Endothelial cell of umbilical vein (primary cell): Measurements from ENCODE around the gene DNAH10. TPM values are rescaled to one million over a fixed set of nuclear protein-coding genes. Genes with fewer than 3 reads are reported as not detected.

Experiments used
- BruUV-seq: library from RNA; stranded (reverse); fragments of 400-500 nt; replicated peaks from 2 replicates; lab custom pipeline; 2021; lab: Mats Ljungman, UMichigan
- CTCF ChIA-PET: fragments of 300-600, 350-600 bp; sonication (Branson Sonifier 250); formaldehyde crosslinking; loops from one replicate; lab custom pipeline; 2021; ENCODE audit warnings: antibody characterized with exemption, inconsistent platforms; lab: Charles Lee
- POLR2A ChIA-PET: fragments of 300-600, 350-600 bp; sonication (Branson Sonifier 250); formaldehyde crosslinking; loops from one replicate; lab custom pipeline; 2021; ENCODE audit warnings: antibody characterized with exemption, inconsistent platforms; lab: Charles Lee
- DNase-seq: peaks from one replicate; pipeline ENCODE4 v3.0.0-alpha.2; 2011; ENCODE audit warnings: low read depth, low spot score
- FAIRE-seq: peaks from 2 replicates; lab custom pipeline; 2011; peaks lifted over from hg19 to GRCh38; lab: Jason Lieb, UNC
- H2AFZ ChIP-seq: 2 replicates; pipeline ENCODE4 v1.6.0; 2012; ENCODE audit warnings: low read depth, low read length, control low read depth, inconsistent platforms
- H3K27ac ChIP-seq: 2 replicates; pipeline ENCODE4 v1.5.1; 2011; ENCODE audit warnings: low read depth, mild to moderate bottlenecking, control low read depth, low read length, moderate library complexity; ENCODE audit not compliant: insufficient read depth
- H3K27me3 ChIP-seq, 2 experiments: 2 replicates each; pipeline versions ENCODE4 v1.6.0 to v1.6.1; 2011; ENCODE audit warnings: low read length in 2 of 2, mixed read lengths in 1 of 2; ENCODE audit not compliant: control insufficient read depth in 2 of 2, insufficient read depth in 2 of 2
- H3K36me3 ChIP-seq, 2 experiments: 2 replicates in 1 of 2; 3 replicates in 1 of 2; pipeline ENCODE4 v1.5.1; 2011; ENCODE audit warnings: low read length in 2 of 2, mild to moderate bottlenecking in 1 of 2, moderate library complexity in 1 of 2; ENCODE audit not compliant: control insufficient read depth in 2 of 2, insufficient read depth in 2 of 2; ENCODE audit errors: extremely low read depth in 1 of 2
- H3K4me1 ChIP-seq: 3 replicates; pipeline ENCODE4 v1.5.1; 2011; ENCODE audit warnings: mild to moderate bottlenecking, low read length; ENCODE audit not compliant: control insufficient read depth, insufficient read depth; ENCODE audit errors: extremely low read depth
- H3K4me2 ChIP-seq: 2 replicates; pipeline ENCODE4 v1.6.1; 2011; ENCODE audit warnings: low read length, control low read depth, mixed read lengths; ENCODE audit not compliant: insufficient read depth
- H3K4me3 ChIP-seq, 3 experiments: fragments of 200-600 bp in 1 of 3; sonication (generic), shearing (Covaris generic) in 1 of 3; replicated peaks in 1 of 3; 2 replicates each; pipeline ENCODE4 v1.5.1; 2011 to 2016; ENCODE audit warnings: control low read depth in 3 of 3, low read length in 3 of 3, mild to moderate bottlenecking in 2 of 3, inconsistent platforms in 1 of 3, low read depth in 1 of 3, moderate library complexity in 1 of 3; ENCODE audit not compliant: insufficient read depth in 1 of 3
- H3K79me2 ChIP-seq: 2 replicates; pipeline ENCODE4 v1.6.0; 2012; ENCODE audit warnings: low read length, inconsistent platforms; ENCODE audit not compliant: control insufficient read depth, insufficient read depth
- H3K9ac ChIP-seq: replicated peaks from 2 replicates; pipeline ENCODE3; 2011; ENCODE audit warnings: low read length, control low read depth; ENCODE audit not compliant: insufficient read depth; ENCODE audit errors: extremely low read depth
- H3K9me1 ChIP-seq: replicated peaks from 3 replicates; pipeline ENCODE4 v1.6.0; 2011; ENCODE audit warnings: mild to moderate bottlenecking, low read length; ENCODE audit not compliant: control insufficient read depth, insufficient read depth; ENCODE audit errors: extremely low read depth
- H3K9me3 ChIP-seq: replicated peaks from 2 replicates; pipeline ENCODE4 v1.5.1; 2012; ENCODE audit warnings: low read length, inconsistent platforms; ENCODE audit not compliant: control insufficient read depth, insufficient read depth
- H4K20me1 ChIP-seq: replicated peaks from 2 replicates; pipeline ENCODE3; 2011; ENCODE audit warnings: mild to moderate bottlenecking, low read length; ENCODE audit not compliant: control insufficient read depth, insufficient read depth; ENCODE audit errors: extremely low read depth
- CTCF ChIP-seq, 2 donors: IDR thresholded peaks; 1 replicate in 1 of 2; 2 replicates in 1 of 2; pipeline ENCODE4 v1.5.1; 2011; ENCODE audit warnings: low read length in 2 of 2, mild to moderate bottlenecking in 2 of 2, moderate library complexity in 2 of 2, control low read depth in 1 of 2, inconsistent platforms in 1 of 2, low read depth in 1 of 2; ENCODE audit not compliant: insufficient read depth in 1 of 2; ENCODE audit errors: extremely low read depth in 1 of 2
- EZH2 ChIP-seq: IDR thresholded peaks from 2 replicates; pipeline ENCODE4 v1.6.1; 2012; ENCODE audit warnings: borderline replicate concordance, low read depth, mild to moderate bottlenecking, moderate library complexity, low read length, inconsistent platforms; ENCODE audit not compliant: severe bottlenecking
- FOS ChIP-seq: IDR thresholded peaks from 2 replicates; pipeline ENCODE4 v1.6.1; 2011; ENCODE audit warnings: mild to moderate bottlenecking, low read length, moderate library complexity, borderline replicate concordance; ENCODE audit not compliant: insufficient read depth
- GATA2 ChIP-seq: IDR thresholded peaks from 2 replicates; pipeline ENCODE4 v1.7.0; 2011; ENCODE audit warnings: low read depth, mild to moderate bottlenecking, moderate library complexity, mixed read lengths, low read length; ENCODE audit not compliant: insufficient read length, insufficient read depth
- JUN ChIP-seq: IDR thresholded peaks from 2 replicates; pipeline ENCODE4 v1.6.1; 2011; ENCODE audit warnings: borderline replicate concordance, low read depth; ENCODE audit not compliant: insufficient read length, insufficient read depth
- MAX ChIP-seq: IDR thresholded peaks from 2 replicates; pipeline ENCODE4 v1.6.1; 2011; ENCODE audit not compliant: insufficient read depth, insufficient read length
- MYC ChIP-seq: IDR thresholded peaks from one replicate; pipeline ENCODE4 v1.6.1; 2011; ENCODE audit warnings: mild to moderate bottlenecking, low read depth, low read length
- POLR2A ChIP-seq: IDR thresholded peaks from 2 replicates; pipeline ENCODE4 v1.6.1; 2012; ENCODE audit warnings: low read depth, mild to moderate bottlenecking, control low read depth, low read length
- POLR2AphosphoS5 ChIP-seq: IDR thresholded peaks from 2 replicates; pipeline ENCODE4 v1.6.1; 2012; ENCODE audit warnings: low read depth, mild to moderate bottlenecking, control low read depth, low read length, moderate library complexity; ENCODE audit not compliant: insufficient read depth
- dilution Hi-C: fragments of 300-500 bp; cut with MboI; formaldehyde crosslinking; loops from one replicate; pipeline ENCODE4 v1.15.0; 2019; ENCODE audit warnings: low sequenced_read_pairs; ENCODE audit not compliant: extremely low pct_ligation_motif_present
- intact Hi-C: fragments of 100-400 bp; cut with micrococcal nuclease; formaldehyde crosslinking; loops from one replicate; pipeline ENCODE4 v1.10.0; 2022
- polyA plus RNA-seq, 4 experiments: library from polyadenylated mRNA; depleted of rRNA in 3 of 4; stranded (reverse) in 3 of 4; unstranded in 1 of 4; fragments of >200 nt; gene quantifications; 2 replicates each; pipeline versions ENCODE4 v1.2.1 to v1.2.3, GENCODE V29; 2011 to 2012; ENCODE audit warnings: missing spikeins in 1 of 4
- total RNA-seq: library from RNA; stranded (reverse); gene quantifications from 2 replicates; pipeline ENCODE4 v1.2.3, GENCODE V29; 2021

The DNAH10 gene
- total and polyA plus RNA-seq, 2 donors (not counting 3 experiments of a cell fraction or from before 2014, with no cell fraction given), result 0.04 to 0.31 TPM

DNA sequence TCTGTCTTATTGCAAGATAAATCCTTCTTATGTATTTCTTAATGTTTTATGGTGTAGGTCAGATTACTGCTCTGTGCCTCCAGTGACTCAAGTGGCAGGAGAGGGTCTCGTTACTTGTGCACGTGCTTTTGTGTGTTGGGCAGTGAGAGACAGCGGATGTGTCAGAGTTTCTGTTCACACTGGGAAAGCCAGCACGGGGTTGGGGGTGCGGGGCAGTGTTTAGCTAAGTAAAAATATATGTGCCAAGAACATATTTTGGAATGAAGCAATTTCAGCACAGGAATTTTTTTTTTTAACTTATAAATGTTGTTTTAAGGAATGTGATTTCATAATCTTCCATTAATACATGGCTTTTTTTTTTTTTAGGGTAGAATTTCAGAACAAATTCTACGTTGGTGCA is 4.5 kb upstream of the DNAH10 start:
- Histone ChIP-seq H3K36me3 (peaks cover 7% of the 10 kb centered on the region in 2 experiments), H3K9me3 (no peaks in the 10 kb centered on the region), H3K9ac (no peak overlapping the region), H3K79me2 (no peaks in the 10 kb centered on the region), H4K20me1 (no peaks in the 10 kb centered on the region), H3K9me1 (no peaks in the 10 kb centered on the region), H3K4me2 (no peak overlapping the region), H2AFZ (no peak overlapping the region), H3K27me3 (peaks cover under 1 to 5% of the 10 kb centered on the region in 2 experiments), H3K4me1 (peaks cover 9% of the 10 kb centered on the region), H3K4me3 (no peak overlapping the region), H3K27ac (no peak overlapping the region)
- FAIRE-seq (no peak), DNase-seq (no peak)
- no TSS peak for BruUV-seq
- CTCF ChIA-PET, result no interaction called here
- intact Hi-C loops (no loop called here), dilution Hi-C loops (no loop called here)
- no peak for TF ChIP-seq POLR2A
- TF ChIP-seq CTCF (IDR thresholded peaks at IDR 0.05; ENCODE audit: extremely low read depth in 1 of 2, insufficient read depth in 1 of 2, low read depth in 1 of 2, low read length in 2 of 2), result no peak
- TF ChIP-seq EZH2, result no peak
- TF ChIP-seq MAX, result no peak
- TF ChIP-seq FOS, result no peak
- TF ChIP-seq JUN, result no peak
- TF ChIP-seq POLR2AphosphoS5, result no peak
- TF ChIP-seq GATA2, result no peak
- TF ChIP-seq MYC, result no peak
- POLR2A ChIA-PET, result no interaction called here
